Frontal cortex (tissue), 4 donors: ENCODE measurements around the gene NTS. TPM values are rescaled to one million over a fixed set of nuclear protein-coding genes. Genes with fewer than 3 reads are reported as not detected.
A peak's percentile ranks its signal among the peaks of the same experiment; 100 is the strongest.

Experiments
- DNase-seq, 2 donors: peaks; one replicate each; pipeline ENCODE4 v3.0.0; 2012; ENCODE audit warnings: low spot score in 2 of 2
- FAIRE-seq: peaks from 2 replicates; lab custom pipeline; 2012; peaks lifted over from hg19 to GRCh38; lab: Jason Lieb, UNC
- total RNA-seq: library from RNA; depleted of rRNA; stranded (reverse); fragments of >200 nt; gene quantifications from one replicate; pipeline ENCODE4 v1.2.3, GENCODE V29; 2014
- donor health status: control.
- donor health status: control.
- donor health status: control.

The NTS gene
- total RNA-seq, 1 donor from 2014 or later = 6.5 TPM

DNA sequence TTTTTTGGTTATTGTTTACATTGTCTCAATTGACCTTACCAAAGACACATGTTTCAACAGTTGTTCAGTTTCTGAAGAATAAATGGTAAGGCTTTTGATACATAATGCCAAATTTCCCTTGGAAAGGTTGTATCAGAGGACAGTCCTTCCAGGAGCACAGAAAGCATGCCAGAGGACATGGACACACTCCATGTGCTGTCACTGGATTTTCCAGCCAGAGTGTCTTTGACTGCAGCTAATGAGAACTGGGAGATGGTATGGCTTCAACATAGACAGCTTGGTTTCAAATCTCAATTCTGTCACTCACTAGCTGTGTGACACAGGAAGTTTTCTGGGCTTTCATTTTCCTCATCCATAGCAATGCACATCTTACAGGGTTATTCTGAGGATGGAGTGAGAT lies 20.6 kb downstream of the NTS start:
- FAIRE-seq (no peak), DNase-seq (no peak)

- DNase-seq (peak in 1 of 2 donors; percentile 7), FAIRE-seq (peak; percentile 75)
Measured at GRCh38 chr12:85920324-85920947, 46.3 kb downstream of the NTS start.

DNA sequence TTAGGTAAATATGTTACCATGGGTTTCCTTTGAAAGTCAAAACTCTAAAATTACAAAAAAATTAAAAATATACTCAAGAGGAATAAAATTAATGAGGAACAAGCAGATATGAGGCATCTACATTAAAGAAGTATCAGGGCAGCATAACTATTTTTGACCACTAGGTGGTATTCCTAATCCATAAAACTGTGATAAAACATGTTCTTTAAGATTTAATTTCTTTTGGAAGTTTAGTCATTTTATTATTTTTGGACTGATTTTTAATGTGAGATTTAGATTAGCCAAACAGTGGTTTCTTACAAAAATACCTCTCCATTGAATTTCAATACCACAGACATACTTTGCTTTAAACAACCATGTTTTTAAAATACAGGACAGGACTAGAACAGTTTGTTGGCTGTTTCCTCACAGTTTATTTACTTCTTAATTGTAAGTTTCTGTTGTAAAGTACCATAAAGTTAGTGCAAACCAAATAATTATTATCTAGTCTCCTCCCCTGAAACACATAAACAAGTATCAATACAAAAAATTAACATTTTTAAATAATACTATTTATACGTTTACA lies 49.8 kb downstream of the NTS start:
- FAIRE-seq (peak; percentile 79), DNase-seq (no peak)

- DNase-seq = no peak
- FAIRE-seq = no peak
Measured at GRCh38 chr12:85927166-85927565, 53.1 kb downstream of the NTS start.

Other genes starting within 250 kb of the NTS start
- gene RASSF9, start 37.9 kb upstream of the NTS start, total RNA-seq = 0.41 TPM